Panc1 (cell line): ENCODE measurements around the gene SLC24A4.

Source experiments
- CTCF ChIP-seq: fragments of 450-650 bp; IDR thresholded peaks from 2 replicates; pipeline ENCODE4 v1.5.1; 2017; ENCODE audit warnings: mild to moderate bottlenecking
- POLR2AphosphoS5 ChIP-seq: IDR thresholded peaks from 2 replicates; pipeline ENCODE4 v1.6.1; 2012; ENCODE audit warnings: mild to moderate bottlenecking, low read depth, low read length, moderate library complexity

GRCh38 chr14:92461891-92462290, 138.9 kb downstream of the SLC24A4 start:
- TF ChIP-seq POLR2AphosphoS5 (no peak), CTCF (no peak)
